ENCODE data around the gene LLPH.

Gene LLPH

DNA sequence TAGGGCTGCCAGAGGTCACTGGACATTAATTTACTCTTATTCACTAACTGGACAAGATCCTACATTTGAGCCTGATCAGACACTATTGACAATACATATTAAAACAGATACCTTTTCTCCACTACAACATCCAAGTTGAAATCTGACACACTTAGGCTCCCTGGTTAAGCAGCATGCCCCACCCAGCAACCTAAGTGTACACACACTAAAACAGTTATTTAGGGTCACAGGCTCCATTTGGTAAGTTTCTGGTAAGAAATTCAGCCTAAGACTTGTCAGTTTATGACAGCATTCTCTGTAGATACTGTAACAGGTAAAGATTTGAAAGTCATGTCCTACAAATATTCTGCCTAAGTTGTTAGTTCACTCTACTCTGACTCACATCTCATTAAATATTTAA is 12.3 kb upstream of the LLPH start:
- no peak for DNase-seq

DNA sequence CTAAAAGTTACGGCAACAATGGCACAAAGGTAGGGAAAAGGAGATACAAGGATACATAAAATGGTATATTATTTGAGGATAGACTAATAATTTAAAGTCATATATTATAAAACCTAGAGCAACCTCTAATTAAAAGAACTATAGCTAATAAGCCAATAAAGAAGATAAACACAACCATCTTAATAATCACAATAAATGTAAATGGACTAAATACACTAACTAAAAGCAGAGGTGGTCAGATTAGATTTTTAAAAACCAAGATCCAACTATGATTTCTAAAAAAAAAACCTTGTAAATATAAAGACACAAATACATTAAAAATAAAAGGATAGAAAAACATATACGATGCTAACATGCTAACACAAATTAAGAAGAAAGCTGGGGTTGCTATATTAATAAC is 10.7 kb upstream of the LLPH start:
- DNase-seq = no peak

DNA sequence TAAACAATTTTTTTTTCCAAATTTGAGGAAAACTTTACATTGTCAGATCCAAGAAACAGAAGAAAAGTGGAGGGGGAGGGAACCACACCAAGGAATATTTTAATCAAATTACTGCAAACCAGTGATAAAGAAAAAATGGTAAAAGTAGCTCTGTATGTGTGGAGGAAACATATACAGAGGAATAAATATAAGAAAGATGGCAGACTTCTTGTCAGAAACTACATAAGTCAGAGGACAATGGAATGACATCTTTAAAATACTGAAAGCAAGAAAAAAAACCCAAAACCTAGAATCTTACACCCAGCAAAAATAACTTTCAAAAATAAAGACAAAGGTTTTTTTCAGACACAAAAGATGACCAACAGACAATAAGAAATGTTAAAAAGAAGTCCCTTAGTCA is 10.2 kb upstream of the LLPH start:
- DNase-seq = peak in 2 of 4 experiments; percentile 10 to 11

DNA sequence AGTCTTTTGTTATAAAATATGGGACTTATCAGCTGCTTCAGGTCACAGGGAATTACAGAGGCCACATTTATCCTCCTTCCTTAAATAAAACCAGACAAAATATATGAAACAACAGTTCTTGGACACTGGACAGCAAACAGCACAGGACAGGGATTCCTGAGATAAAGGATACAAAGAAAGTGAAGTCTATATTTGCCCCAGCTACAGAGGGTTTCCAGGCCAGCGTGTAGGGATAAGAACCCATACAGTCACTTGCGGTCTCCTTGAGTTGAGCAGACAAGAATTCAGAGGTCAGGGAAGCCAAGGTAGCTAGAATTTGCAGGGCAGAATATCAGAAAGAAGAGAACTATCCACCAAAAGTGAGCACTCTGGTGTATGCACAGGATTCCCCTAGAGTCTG is 8.8 kb upstream of the LLPH start:
- DNase-seq = no peak

DNA sequence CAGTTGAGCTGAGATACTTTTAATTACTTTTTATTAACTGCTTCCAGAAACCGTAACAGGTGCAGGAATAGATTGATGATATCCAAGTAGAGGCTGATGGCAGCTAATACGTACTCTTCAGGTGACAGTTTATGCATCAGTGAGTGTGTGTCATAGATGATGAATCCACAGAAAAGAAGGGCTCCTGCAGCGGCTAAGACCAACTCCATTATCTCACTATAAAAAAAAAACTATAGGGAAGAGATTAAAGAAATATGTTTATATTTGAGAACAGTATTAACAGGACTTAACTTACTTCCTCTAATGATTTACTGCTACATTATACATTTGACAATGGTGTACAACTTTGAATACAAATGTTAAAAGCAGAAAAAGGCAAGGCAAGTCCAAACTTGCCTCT is 7.4 kb upstream of the LLPH start:
- DNase-seq = no peak

DNA sequence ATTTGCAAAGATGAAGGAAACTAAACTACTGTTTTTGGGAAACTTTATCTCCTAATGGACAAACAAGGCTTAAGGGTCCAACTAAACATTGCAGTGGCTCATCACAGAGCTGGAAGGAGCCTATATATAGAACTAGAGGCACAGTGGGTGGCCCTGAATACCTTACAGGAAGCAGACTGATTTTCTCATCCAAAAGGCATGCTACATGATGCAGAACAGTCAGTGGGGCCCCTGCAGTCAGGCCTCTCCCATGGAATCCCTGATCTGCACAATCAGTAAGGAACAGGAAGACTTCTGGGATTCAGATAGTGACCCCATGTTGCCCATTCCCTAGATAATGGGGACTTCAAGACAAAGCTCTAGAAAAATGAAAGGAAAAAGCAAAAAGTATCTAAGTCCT is 1.9 kb upstream of the LLPH start:
- DNase-seq = no peak

DNA sequence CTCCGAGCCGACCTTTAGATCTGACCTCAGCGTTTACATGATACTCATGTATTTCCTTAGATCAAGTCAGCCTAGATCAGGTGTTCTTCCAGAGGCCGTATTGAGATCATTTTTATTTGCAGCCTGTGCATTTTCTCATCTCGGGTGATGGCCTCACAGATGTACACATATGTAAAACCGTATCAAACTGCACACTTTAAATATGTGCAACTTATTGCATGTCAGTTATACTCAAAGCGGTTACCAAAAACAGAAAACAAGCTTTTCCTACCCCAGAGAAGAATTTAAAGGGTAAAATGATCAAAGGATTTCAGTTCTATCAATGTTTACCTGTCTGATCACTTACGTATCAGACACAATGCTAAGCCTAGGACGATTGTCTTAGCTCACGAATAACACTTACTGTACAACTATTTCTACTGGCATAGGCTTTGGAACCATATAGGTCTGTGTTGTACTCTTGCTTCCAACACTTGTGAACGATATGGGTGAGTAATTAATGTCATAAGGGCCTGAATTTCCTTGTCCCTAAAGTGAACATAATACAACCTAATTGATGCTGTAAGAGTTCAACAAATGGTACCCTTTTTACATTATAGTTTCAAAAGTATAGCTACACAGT is 628 bp upstream of the LLPH start:
- no peak for DNase-seq

DNA sequence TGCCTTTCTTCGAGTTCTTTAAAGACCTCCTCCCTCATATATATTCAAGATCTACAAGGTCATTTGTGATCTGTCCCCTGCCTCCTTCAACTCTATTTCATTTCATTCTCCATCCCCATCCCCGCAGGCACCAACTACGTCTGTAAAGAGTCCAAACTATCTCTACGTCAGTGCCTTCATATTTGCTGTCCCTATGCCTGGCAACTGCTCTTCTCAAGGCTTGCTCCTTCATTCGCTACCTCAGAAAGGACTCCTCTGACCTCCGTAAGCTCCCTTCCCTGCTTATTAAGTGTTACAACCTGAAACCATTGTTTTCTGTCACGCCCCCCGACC is 650 bp downstream of the LLPH start:
- DNase-seq = peak in 3 of 4 experiments; percentile 16 to 26 (median 20)

DNA sequence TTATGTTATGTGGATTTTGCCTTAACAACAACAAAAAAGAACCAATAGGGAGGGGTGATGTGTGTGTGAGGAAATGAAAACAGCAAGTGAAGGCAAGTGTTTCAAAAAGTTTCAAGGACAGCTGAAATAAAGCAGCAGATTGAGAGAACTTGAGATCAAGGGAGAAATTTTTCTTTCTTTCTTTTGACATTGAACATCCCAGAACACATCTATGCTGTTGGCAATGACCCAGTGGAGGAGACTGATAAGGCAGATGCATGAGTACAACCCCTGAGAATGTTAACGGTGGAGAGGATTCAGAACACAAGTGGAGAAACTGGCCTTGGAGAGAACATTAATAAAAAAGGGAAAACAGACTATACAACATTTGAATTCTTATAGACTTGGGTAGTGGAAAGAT is 2.9 kb downstream of the LLPH start:
- no peak for DNase-seq

DNA sequence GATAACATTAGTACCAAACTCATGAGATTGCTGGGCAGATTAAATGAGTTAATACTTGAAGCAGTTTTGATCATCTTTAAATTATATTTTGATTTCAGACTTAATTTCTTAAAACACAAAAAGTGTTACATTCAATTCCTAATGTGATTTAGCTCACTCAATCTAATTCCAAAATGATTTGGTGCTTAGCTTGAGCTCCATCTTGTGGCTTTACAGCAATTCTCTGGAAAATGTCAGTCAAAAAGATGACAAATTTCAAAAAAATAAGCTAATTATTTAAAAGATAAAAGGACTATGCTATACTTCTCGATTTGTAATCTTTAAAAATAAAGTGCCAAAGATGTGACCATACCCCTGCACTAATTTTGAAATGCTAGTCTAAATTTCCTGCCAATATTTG is 10.1 kb downstream of the LLPH start:
- DNase-seq = no peak

DNA sequence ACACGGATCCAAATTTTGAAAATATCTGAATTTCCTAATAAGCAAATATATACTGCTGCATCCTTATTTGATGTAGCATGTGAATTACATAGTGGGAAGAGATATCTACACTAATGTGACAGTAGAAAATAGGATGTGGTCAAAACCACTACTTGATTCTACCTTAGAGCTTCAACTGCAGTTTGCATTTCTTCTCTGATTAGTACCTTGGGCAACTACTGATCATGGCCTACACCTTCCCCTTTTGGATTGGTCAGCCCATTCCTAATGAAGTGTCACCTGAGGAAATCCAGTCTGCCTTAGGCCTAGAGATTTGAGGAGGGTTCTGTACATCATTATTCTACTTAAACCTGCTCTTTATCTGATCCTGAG is 10.7 kb downstream of the LLPH start:
- no peak for DNase-seq

DNA sequence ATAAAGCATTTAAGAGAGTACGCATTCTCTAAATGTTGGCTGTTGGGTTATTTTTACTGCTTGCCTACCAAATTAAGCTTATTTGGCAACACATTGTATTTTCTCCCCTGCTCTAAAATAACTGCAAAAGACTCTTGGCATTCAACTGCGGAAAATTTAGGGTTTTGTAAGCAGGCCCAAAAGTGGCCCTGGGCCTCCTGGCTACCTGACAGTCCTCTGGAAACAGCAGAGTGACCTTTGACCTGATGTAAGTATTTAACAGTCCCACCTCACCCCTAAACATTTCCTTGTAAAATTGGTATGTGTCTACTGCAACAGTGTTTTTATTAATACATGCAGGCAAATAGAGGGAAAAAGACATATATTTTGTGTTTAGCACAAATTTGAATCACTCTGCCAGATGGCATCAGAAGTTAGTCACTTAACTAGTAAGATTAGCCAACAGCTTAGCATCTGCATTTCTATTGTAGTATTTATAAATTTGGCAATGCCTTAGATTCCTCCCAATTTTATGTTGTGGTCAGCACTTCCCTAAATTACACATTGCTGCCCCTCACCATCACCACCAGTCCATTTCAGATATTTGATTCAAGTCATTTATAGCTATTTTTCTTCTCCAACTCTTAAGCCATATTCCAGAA is 11.2 kb downstream of the LLPH start:
- peak in 1 of 4 experiments; percentile 30 for DNase-seq

DNA sequence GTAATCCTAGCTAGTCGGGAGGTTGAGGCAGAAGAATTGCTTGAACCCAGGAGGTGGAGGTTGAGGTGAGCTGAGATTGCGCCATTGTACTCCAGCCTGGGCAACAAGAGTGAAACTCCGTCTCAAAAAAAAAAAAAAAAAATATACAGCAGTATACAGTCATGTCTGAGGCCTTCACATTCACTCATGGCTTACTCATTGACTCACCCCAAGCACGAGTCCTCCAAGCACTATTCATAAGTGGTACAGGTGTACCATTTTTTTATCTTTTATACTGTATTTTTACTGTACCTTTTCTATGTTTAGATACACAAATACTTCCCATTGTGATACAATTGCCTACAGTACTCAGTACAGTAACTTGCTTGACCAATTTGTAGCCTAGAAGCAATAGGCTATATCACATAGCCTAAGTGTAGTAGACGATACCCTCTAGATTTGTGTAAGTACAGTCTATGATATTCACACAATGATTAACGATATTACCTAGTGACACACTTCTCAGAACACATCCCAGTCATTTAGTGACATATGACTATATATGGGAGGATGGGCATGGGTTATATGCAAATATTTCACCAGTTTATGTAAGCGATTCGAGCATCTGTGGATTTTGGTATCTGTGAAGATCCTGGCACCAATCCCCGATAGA is 12.2 kb downstream of the LLPH start:
- DNase-seq = no peak

DNA sequence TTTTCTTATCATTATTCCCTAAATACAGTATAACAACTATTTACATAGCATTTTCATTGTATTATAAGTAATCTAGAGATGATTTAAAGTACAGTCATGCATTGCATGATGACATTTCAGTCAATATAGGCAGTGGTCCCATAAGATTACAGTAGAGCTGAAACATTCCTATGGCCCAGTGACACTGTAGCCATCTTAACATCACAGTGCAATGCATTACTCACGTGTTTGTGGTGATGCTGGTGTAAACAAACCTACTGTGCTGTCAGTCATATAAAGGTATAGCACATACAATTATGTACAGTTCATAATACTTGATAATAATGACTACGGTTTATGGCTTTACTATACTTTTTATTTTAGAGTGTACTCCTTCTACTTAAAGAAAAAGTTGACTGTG is 13.3 kb downstream of the LLPH start:
- no peak for DNase-seq

DNA sequence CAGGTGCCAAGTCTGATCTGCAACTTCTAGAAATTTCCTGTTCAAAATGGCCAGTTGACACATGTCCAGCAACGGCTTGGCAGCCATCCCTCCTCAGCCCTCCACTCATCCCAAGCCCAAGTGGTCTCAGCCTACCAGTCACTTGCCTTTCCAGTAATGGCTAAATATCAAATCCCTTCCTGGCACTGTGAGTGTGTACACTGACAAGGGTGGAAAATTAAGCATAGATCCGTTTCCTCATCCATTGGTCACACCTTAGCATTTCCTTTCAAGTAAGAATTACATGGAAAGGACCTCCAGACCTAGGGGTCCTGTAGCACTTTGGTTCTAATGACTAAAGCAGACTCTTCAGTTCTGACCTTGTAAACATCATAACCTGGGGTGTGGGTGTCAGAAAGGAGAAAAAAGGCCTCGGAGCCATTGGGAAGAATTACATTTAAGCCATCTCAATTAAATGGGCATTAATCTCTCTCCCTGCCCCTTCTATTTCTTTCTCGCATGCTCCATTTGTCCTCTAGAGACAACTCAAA is 15.4 kb downstream of the LLPH start:
- no peak for DNase-seq

DNA sequence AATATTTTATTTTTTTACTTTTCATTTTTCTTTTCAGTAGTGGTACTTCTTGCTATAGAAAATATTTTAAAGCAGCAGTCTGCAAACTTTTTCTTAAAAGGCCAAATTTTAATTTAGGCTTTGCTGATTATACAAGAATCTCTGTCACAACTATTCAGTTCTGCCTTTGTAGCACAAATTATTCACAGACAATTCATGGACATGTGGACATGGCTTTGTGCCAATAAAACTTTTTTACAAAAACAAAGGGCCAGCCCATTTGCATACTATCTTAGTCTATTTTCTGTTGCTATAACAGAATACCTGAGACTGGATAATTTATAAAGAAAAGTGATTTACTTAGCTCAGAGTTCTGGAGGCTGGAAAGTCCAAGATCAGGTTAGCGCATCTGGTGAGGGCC is 17.1 kb downstream of the LLPH start:
- no peak for DNase-seq

DNA sequence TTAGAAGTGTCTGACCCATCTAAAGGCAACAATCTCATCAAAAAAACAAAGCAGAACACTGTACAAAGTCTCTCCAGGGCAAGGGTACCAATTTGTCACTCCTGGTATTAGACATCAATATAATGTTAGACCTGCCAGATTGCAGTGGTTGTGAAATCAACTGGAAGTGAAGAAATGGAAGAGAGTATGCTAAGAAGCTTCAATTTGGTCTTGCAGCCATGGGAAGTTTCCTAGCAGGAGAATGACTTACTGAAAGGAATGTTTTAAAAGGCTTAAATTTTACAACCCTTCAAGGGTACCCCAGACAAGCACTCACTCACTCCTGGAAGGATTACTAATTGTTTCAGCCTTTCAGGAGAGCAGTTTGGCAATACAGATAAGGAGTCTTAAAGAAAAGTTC is 18.9 kb downstream of the LLPH start:
- DNase-seq = no peak

DNA sequence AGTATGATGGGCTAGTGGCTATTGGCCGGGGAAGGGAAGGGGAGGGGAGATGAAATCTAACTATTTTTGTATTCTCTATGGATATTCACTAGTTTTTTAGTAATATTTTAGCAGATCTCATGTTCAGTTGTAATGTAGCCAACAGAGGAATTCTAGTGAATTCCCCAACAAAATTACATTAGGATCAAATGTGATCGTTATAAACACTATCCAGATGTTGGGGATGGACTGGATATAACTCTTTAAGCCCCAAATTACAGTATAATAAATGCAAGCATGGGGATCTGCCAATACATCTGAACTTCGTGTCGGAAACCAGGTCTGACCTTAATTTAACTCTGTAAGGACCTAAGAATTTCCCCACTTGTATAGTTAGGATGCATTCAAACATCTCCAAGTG is 21.5 kb downstream of the LLPH start:
- DNase-seq = no peak

DNA sequence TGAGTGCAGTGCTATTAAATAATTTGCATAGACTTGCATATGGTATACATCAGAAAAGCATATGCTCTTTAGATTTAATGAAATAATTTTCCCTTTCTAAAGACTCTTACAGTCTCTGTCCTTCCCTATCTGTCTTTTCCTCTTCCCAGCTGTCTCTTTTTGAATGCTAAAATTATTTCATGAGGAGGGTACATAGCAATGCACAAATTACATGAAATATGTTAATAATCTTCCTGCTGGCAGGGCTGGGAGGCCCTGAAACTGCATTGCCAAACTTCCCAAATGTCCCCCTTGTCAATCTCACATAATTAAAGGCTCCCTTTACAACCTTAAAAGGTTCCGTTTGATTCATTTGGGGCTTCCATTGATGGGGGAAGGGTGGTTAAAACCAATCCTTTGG is 22.2 kb downstream of the LLPH start:
- DNase-seq = no peak

DNA sequence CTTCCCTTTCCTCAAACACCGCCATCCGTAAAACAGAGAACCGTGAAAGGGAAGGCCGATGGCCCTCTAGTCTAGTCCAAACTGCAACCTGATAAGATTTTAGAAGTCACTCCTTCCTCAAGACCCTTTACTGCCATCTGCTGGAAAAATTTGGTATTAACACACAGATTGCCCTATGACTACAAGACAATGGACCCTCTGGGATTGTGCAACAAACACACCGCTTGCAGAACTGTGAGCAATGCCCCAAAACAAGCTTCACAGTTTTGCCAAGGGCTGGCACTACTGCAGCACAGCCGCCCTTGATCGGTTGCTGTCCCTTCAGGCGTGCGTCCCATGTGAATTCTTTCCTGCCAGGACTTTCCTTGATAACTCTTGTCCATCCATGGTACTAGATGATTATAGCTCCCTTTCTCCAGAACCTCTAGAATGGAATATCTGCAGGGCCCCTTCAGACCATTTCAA is 23.1 kb downstream of the LLPH start:
- DNase-seq = peak; percentile 89 to 98 (median 95)

DNA sequence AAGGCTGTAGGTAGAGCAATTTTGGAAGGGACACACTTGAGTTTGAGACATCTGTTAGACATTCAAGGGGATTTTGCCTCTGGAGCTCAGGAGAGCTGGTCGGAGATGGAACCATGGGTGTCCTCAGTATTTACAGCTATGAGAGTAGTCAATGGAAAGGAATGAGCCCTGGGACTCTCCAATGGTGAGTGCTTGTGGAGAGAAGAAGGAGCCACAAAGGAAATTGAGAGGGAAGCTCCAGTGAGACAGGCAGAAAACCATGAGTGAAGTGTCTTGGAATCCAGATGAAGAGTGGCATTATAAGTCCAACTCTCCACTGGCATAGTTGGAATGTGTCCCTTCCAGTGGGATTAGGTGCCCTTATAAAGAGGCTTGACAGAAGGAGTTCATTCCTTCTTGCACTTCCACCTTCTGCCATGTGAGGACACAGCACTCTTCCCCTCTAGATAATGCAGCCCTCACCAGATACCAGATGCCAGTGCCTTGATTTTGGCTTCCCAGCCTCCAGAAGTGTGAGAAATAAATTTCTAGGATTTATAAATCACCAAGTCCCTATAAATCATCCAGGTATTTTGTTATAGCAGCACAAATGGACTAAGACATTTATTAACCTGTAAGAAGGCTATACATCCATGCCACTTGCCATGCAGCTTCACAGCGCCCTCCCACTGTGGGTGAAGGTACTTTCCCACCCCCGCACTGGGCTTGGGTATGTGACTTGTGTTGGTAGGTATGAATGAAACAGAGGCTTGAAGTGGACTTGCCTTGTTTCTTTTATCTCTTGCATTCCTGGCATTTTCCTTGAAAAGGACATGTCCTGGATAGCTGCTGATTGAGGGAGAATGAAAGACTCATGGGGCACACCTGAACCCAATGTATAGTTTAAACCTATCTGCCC is 27.3 kb downstream of the LLPH start:
- DNase-seq = no peak

DNA sequence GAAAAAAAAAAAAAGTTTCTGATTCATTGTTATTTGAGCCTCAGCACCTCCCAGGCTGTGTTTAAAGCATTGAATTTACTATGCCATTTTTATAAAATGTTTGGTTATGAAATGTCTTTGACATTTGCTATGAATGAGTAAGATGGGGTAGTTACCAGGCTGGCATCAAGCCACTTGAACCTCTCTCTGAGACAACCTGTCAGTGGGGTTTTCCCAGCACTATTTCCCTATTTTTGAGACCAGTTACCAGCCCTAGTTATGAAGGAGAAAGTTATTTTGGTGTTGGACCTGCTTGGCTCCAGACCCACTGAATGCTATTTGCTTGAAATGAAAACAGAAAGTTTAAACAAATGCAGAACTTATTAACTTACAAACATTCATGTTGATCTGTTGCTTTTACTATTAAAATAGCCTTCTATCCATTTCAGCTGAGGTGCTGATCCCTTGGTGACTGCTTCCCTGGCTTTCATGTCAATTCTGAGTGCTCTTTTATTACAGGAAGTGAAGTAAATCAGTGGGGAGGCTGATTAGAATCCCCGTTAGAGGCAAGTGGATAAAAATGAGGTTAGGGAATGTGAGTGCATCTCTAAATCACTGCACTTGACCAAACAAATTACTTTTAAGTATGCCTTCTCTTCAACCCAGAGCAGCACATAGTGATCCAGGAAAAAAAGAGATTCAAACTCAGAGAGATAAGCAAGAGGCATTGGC is 37.8 kb downstream of the LLPH start:
- DNase-seq = peak; percentile 67 to 87 (median 72)

DNA sequence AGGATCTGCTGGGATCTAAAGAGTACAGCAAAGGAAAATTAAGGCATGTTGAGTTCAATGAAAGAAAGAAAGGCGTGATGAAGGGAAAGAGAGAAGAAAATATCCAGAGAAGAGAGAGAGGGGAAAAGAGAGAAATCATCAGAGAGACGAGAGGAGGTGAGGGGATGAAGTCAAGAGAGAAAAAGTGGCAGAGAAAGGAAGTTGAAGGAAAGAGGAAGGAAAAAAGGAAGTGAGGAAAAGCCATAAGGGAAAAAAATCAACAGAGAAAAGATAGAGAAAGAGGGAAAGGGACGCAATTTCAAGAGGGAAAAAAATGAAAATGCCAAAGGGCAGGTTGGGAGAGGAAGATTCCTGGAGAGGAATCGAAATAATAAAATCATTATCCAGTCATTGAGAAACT is 40.4 kb downstream of the LLPH start:
- no peak for DNase-seq
